Gastroesophageal sphincter (tissue), 4 donors: Measurements from ENCODE around the gene CHRND. TPM values are rescaled to one million over a fixed set of nuclear protein-coding genes. Genes with fewer than 3 reads are reported as not detected.

Experiments
- ATAC-seq: fragments of 150-250 bp; one replicate; pipeline ENCODE4 v1.9.1; 2016; ENCODE audit warnings: mild to moderate bottlenecking, moderate library complexity
- H3K27ac ChIP-seq, 4 donors: fragments of 200-600 bp; sonication (generic) in 3 of 4; 1 replicate in 3 of 4; 2 replicates in 1 of 4; pipeline ENCODE4 v1.5.1; 2016 to 2019
- H3K27me3 ChIP-seq: fragments of 200-600 bp; sonication (generic); one replicate; pipeline ENCODE4 v1.5.1; 2019
- H3K36me3 ChIP-seq, 2 donors: fragments of 200-600 bp; sonication (generic); one replicate each; pipeline ENCODE4 v1.5.1; 2019; ENCODE audit warnings: control low read depth in 1 of 2
- H3K4me1 ChIP-seq, 3 donors: fragments of 200-600 bp; sonication (generic); 1 replicate in 2 of 3; 2 replicates in 1 of 3; pipeline ENCODE4 v1.5.1; 2016 to 2019; ENCODE audit warnings: control low read depth in 2 of 3
- H3K4me3 ChIP-seq, 2 donors: fragments of 200-600 bp; sonication (generic); one replicate each; pipeline ENCODE4 v1.5.1; 2019; ENCODE audit warnings: mild to moderate bottlenecking in 1 of 2, moderate library complexity in 1 of 2
- H3K9me3 ChIP-seq, 3 donors: fragments of 200-600 bp; sonication (generic); one replicate each; pipeline ENCODE4 v1.5.1; 2017 to 2019; ENCODE audit warnings: control low read depth in 2 of 3
- CTCF ChIP-seq, 4 experiments: fragments of 200-600 bp in 2 of 4; fragments of 450-650 bp in 2 of 4; sonication (generic) in 1 of 4; IDR thresholded peaks; one replicate each; pipeline ENCODE4 v1.5.1; 2017 to 2019; ENCODE audit warnings: antibody characterized with exemption in 4 of 4, mild to moderate bottlenecking in 2 of 4, moderate library complexity in 2 of 4
- EP300 ChIP-seq: sonication (generic); formaldehyde crosslinking; IDR thresholded peaks from one replicate; pipeline ENCODE4 v1.6.1; 2017; ENCODE audit warnings: antibody characterized with exemption, mild to moderate bottlenecking
- POLR2A ChIP-seq, 2 donors: fragments of 450-650 bp; IDR thresholded peaks; one replicate each; pipeline ENCODE4 v1.6.1; 2017; ENCODE audit warnings: antibody characterized with exemption in 2 of 2, mild to moderate bottlenecking in 2 of 2, moderate library complexity in 1 of 2
- POLR2AphosphoS5 ChIP-seq: sonication (generic); formaldehyde crosslinking; IDR thresholded peaks from one replicate; pipeline ENCODE4 v1.6.1; 2017; ENCODE audit warnings: antibody characterized with exemption
- WGBS, 2 donors: methylation state at CpG; one replicate each; pipeline ENCODE4 v1.1.5; 2018; ENCODE audit warnings: low coverage in 1 of 2; 5-methylcytosine and 5-hydroxymethylcytosine counted together
- total RNA-seq, 4 donors: library from RNA; depleted of rRNA; stranded (reverse); fragments of >200 nt; gene quantifications; one replicate each; pipeline ENCODE4 v1.1.0, GENCODE V29; 2016

CHRND gene
- total RNA-seq, 4 donors from 2014 or later: not detected

DNA sequence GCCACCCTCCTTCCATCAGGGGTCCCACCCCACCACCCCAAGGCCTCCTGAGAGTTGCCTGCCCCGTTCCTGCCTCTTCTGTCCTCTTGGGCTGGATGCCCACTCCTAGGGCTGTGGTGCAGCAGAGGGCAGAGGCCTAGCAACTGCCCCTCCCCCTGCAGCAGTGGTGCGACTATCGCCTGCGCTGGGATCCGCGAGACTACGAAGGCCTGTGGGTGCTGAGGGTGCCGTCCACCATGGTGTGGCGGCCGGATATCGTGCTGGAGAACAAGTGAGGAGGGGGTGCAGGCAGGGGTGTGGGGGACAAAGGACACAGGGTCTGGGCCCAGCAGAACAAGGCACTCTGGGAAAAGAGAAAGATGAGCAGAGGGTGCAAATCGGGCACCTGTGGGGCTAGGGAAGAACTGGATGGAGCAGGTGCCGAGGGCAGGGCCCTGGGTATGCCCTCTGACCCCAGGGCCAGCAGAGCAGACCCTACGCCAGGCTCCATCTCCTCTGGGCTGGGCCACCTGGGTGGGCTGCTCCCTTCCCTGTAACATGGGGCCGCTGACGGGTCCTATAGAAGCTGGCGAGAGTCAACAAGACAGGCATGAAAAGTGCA, 14.6 kb downstream of the CHRND start:
- peaks cover 0 to 11% (median 0%) of the 10 kb centered on the region in 3 donors for H3K9me3 ChIP-seq
- H3K27ac ChIP-seq: no peak overlapping the region
- no peak overlapping the region for H3K4me3 ChIP-seq
- TF ChIP-seq POLR2AphosphoS5: no peak
- no peak for TF ChIP-seq POLR2A (IDR thresholded peaks at IDR 0.05)
- no peak for TF ChIP-seq CTCF (IDR thresholded peaks at IDR 0.05)
- TF ChIP-seq EP300: no peak
- 40 to 86% methylated on average over 1 of the region's 17 CpGs for WGBS, 2 donors
- no peaks in the 10 kb centered on the region for H3K4me1 ChIP-seq
- H3K36me3 ChIP-seq: peaks cover 0 to 3% of the 10 kb centered on the region in 2 donors
- H3K27me3 ChIP-seq: peaks cover 61% of the 10 kb centered on the region
- no peak for ATAC-seq

- H3K9me3 ChIP-seq: peaks cover 0 to 3% (median 0%) of the 10 kb centered on the region in 3 donors
- H3K4me1 ChIP-seq: no peaks in the 10 kb centered on the region
- peaks cover 0 to 6% of the 10 kb centered on the region in 2 donors for H3K36me3 ChIP-seq
- H3K4me3 ChIP-seq: no peak overlapping the region
- no peak for ATAC-seq
- TF ChIP-seq EP300 (no peak), CTCF (IDR thresholded peaks at IDR 0.05) (no peak)
- no peak overlapping the region for H3K27ac ChIP-seq
- peaks cover 53% of the 10 kb centered on the region for H3K27me3 ChIP-seq
- 52% methylated on average over 8 of the region's 19 CpGs; no CpG with 5 or more reads in 1 of the 2 donors for WGBS, 2 donors
These were observed 15.4 kb downstream of the CHRND start for GRCh38 chr2:232541195-232541960.

DNA sequence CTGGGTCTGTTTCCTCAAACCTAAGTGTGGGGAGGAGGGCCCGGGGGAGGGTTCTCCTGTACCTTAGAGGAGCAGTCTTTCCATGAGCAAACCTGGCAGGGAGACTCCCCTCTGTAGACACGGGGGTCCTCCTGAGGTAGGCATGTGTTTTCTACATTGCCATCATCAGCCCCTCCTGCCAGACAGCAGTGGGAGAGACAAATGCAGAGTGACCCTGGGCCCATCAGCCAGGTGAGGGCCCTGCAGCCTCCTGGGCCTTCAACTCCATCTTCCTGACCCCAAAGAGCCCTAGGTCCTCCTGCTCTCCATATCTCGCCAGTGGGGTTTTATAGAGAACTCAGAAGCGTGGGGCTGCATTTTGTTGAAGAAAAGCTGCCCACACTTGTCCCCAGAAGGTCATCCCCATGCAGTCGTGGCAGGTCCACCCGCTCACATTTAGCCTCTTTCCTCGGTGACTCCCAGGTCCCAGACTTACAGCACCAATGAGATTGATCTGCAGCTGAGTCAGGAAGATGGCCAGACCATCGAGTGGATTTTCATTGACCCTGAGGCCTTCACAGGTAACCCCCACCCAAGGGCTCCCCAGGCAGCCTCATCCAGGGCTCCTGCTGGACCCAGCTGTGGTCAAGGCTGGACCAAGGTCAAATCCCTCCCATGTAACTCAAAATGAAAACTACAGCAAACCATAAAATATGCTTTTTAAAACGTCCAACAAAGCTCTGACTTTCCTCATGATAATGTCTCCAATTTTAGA, 16.2 kb downstream of the CHRND start:
- TF ChIP-seq CTCF (IDR thresholded peaks at IDR 0.05) (no peak), POLR2AphosphoS5 (no peak), EP300 (no peak), POLR2A (IDR thresholded peaks at IDR 0.05) (no peak)
- no peak for ATAC-seq
- H3K27ac ChIP-seq: no peak overlapping the region
- H3K4me1 ChIP-seq: no peaks in the 10 kb centered on the region
- WGBS, 2 donors: 33 to 56% methylated on average over 1 to 3 of the region's 9 CpGs
- H3K36me3 ChIP-seq: peaks cover 0 to 13% of the 10 kb centered on the region in 2 donors
- no peak overlapping the region for H3K4me3 ChIP-seq
- H3K27me3 ChIP-seq: peaks cover 45% of the 10 kb centered on the region
- no peaks in the 10 kb centered on the region for H3K9me3 ChIP-seq

DNA sequence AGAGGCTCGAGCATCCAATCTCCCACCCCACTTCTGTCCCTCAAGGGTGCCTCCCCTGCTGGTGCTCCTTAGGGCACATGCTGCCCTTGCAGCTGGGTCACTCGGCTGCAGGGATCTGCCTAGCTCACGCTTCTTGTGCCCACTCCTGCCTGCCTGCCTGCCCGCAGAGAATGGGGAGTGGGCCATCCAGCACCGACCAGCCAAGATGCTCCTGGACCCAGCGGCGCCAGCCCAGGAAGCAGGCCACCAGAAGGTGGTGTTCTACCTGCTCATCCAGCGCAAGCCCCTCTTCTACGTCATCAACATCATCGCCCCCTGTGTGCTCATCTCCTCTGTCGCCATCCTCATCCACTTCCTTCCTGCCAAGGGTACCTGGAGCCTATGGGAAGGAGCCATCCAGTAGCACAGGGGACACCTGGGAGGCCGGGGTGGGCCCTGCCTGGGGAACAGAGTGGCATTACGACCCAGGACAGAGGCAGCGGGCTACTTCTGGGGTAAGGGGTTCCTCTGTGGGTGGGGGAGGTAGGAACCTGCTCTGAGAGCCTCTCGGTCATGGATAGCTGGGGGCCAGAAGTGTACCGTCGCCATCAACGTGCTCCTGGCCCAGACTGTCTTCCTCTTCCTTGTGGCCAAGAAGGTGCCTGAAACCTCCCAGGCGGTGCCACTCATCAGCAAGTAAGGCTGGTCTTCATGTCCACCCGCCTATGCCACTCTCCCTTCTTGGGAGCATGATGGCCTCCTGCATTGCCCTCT, 16.9 kb downstream of the CHRND start:
- Histone ChIP-seq H3K27me3 (peaks cover 38% of the 10 kb centered on the region), H3K4me3 (no peak overlapping the region), H3K9me3 (no peaks in the 10 kb centered on the region), H3K27ac (no peak overlapping the region), H3K4me1 (no peaks in the 10 kb centered on the region), H3K36me3 (peaks cover 0 to 18% of the 10 kb centered on the region in 2 donors)
- no peak for TF ChIP-seq EP300
- no peak for TF ChIP-seq CTCF (IDR thresholded peaks at IDR 0.05)
- TF ChIP-seq POLR2AphosphoS5: no peak
- TF ChIP-seq POLR2A (IDR thresholded peaks at IDR 0.05): no peak
- no peak for ATAC-seq
- WGBS, 2 donors: 40 to 94% methylated on average over 2 to 4 of the region's 20 CpGs
